Mesothelial cell of epicardium (in vitro differentiated cells): ENCODE results near the gene PRPF8. TPM values are rescaled to one million over a fixed set of nuclear protein-coding genes. Genes with fewer than 3 reads are reported as not detected.
"Not testable (repeated sequence)": the region's sequence is repeated elsewhere in the genome, so short reads cannot be mapped to it uniquely, and the experiment has no call there.

Experiments used
- DNase-seq, 2 experiments: peaks; one replicate each; pipeline ENCODE4 v3.0.0; 2021; ENCODE audit warnings: low spot score in 2 of 2; ENCODE audit not compliant: unreplicated experiment in 2 of 2
- H3K27ac Mint-ChIP-seq: 2 replicates; pipeline ENCODE4 v1.8.0; 2021; ENCODE audit warnings: mixed read lengths
- H3K27me3 Mint-ChIP-seq: 2 replicates; pipeline ENCODE4 v1.8.0; 2021; ENCODE audit warnings: low read depth, mixed read lengths
- H3K36me3 Mint-ChIP-seq: 2 replicates; pipeline ENCODE4 v1.8.0; 2021; ENCODE audit warnings: mixed read lengths
- H3K4me1 Mint-ChIP-seq: 2 replicates; pipeline ENCODE4 v1.8.0; 2021; ENCODE audit warnings: mixed read lengths
- H3K4me3 Mint-ChIP-seq: 2 replicates; pipeline ENCODE4 v1.8.0; 2021; ENCODE audit warnings: mild to moderate bottlenecking, moderate library complexity, mixed read lengths
- H3K9me3 Mint-ChIP-seq: 2 replicates; pipeline ENCODE4 v1.8.0; 2021; ENCODE audit warnings: mixed read lengths
- total RNA-seq: library from RNA; stranded (reverse); gene quantifications from 3 replicates; pipeline ENCODE4 v1.2.1, GENCODE V29; 2021
- TF ChIP-seq, protein P1 (sequence below): fragments of 200-600 bp; sonication (generic); IDR thresholded peaks from one replicate; pipeline ENCODE4 v1.5.0; 2021; ENCODE audit warnings: antibody characterized with exemption; ENCODE audit not compliant: unreplicated experiment

The PRPF8 gene
- total RNA-seq, 1 donor from 2014 or later = 354 TPM

- no peak overlapping the region for H3K27ac Mint-ChIP-seq
- no peak for DNase-seq
- TF ChIP-seq, protein P1, sequence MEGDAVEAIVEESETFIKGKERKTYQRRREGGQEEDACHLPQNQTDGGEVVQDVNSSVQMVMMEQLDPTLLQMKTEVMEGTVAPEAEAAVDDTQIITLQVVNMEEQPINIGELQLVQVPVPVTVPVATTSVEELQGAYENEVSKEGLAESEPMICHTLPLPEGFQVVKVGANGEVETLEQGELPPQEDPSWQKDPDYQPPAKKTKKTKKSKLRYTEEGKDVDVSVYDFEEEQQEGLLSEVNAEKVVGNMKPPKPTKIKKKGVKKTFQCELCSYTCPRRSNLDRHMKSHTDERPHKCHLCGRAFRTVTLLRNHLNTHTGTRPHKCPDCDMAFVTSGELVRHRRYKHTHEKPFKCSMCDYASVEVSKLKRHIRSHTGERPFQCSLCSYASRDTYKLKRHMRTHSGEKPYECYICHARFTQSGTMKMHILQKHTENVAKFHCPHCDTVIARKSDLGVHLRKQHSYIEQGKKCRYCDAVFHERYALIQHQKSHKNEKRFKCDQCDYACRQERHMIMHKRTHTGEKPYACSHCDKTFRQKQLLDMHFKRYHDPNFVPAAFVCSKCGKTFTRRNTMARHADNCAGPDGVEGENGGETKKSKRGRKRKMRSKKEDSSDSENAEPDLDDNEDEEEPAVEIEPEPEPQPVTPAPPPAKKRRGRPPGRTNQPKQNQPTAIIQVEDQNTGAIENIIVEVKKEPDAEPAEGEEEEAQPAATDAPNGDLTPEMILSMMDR = no peak
- H3K4me1 Mint-ChIP-seq = no peaks in the 10 kb centered on the region
- no peaks in the 10 kb centered on the region for H3K27me3 Mint-ChIP-seq
- peaks cover 57% of the 10 kb centered on the region for H3K36me3 Mint-ChIP-seq
- no peaks in the 10 kb centered on the region for H3K9me3 Mint-ChIP-seq
- H3K4me3 Mint-ChIP-seq = no peak overlapping the region
These were observed 23.6 kb downstream of the PRPF8 start for GRCh38 chr17:1661045-1661444.

DNA sequence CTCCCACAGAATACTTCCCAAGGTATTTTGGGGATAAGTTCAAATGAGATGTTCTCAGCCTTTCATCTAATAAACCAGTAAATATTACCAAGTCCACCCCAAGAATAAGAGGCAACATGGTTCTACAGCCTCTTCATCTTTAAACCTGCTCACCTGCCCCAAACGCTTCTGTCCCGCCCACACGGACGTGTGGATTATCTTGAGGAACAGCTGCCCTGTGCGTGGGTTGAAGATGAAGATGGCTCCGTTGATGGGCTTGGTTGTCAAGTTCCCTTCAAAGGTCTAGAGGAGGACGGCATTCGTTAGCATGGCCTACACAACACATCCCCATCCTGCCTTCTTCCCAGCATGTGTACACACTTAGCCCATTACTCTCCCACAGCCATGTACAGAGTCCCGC lies 26.6 kb downstream of the PRPF8 start:
- no peak for DNase-seq
- Mint-ChIP-seq H3K27me3 (no peaks in the 10 kb centered on the region), H3K36me3 (peaks cover 70% of the 10 kb centered on the region), H3K4me1 (no peaks in the 10 kb centered on the region), H3K9me3 (no peaks in the 10 kb centered on the region), H3K27ac (no peak overlapping the region), H3K4me3 (no peak overlapping the region)
- TF ChIP-seq, protein P1 = no peak

GRCh38 chr17:1653735-1654134 lies 30.9 kb downstream of the PRPF8 start:
- Mint-ChIP-seq H3K9me3 (no peaks in the 10 kb centered on the region), H3K36me3 (peaks cover 48% of the 10 kb centered on the region), H3K4me1 (no peaks in the 10 kb centered on the region), H3K4me3 (no peak overlapping the region), H3K27me3 (no peaks in the 10 kb centered on the region), H3K27ac (no peak overlapping the region)
- DNase-seq = no peak
- TF ChIP-seq, protein P1 = no peak

- H3K27ac Mint-ChIP-seq, H3K27me3 Mint-ChIP-seq, H3K9me3 Mint-ChIP-seq, DNase-seq, H3K4me3 Mint-ChIP-seq, H3K4me1 Mint-ChIP-seq: not testable (repeated sequence)
- H3K36me3 Mint-ChIP-seq = peaks cover 39% of the 10 kb centered on the region
These were observed 31.9 kb downstream of the PRPF8 start for GRCh38 chr17:1652794-1653193.

GRCh38 chr17:1651559-1651844 lies 33.2 kb downstream of the PRPF8 start:
- no peaks in the 10 kb centered on the region for H3K9me3 Mint-ChIP-seq
- TF ChIP-seq, protein P1 = no peak
- no peak for DNase-seq
- no peak overlapping the region for H3K27ac Mint-ChIP-seq
- no peak overlapping the region for H3K4me3 Mint-ChIP-seq
- H3K4me1 Mint-ChIP-seq = peaks cover 8% of the 10 kb centered on the region
- no peaks in the 10 kb centered on the region for H3K27me3 Mint-ChIP-seq
- H3K36me3 Mint-ChIP-seq = peaks cover 32% of the 10 kb centered on the region

DNA sequence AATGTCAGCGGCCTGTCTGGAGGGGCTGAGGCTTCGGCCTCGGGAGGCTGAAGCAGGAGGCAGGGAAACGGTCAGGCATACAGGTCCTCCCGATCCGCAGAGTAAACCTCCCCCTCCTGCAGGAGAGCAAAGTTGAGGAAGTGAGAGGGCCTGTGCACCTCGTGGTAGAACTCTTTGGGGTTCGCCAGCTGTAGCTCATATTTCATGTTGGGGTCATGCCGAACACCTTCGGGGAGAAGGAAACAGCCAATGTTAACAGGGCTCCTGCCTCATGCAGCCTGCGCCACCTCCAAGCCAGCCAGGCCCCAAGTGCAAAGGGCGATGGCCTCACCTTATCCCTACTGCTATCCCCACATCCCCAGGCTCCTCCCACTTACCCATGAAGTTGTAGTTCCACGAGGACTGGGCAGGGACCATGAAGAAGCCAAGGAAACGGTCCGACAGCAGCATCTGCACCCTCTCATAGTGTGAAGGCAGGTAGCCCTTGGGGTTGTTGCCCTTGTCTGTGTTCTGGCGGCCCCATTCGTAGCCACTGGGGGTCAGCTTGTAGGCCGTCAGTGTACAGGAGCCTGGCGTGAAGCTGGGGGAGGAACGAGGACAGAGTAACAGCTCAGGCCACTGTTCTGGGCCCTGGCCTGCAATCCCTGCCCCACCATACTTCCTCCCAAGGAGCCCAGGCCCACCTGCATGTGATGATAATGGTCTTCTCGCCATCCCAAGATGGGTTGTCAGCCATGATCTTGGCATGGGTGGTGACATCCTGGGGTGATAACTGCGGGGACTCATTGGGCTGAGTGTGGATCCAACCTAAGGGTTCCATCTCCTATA lies 33.7 kb downstream of the PRPF8 start:
- Mint-ChIP-seq H3K4me1 (peaks cover 14% of the 10 kb centered on the region), H3K36me3 (peaks cover 26% of the 10 kb centered on the region), H3K27ac (no peak overlapping the region), H3K9me3 (no peaks in the 10 kb centered on the region), H3K4me3 (no peak overlapping the region), H3K27me3 (no peaks in the 10 kb centered on the region)
- TF ChIP-seq, protein P1 = no peak
- no peak for DNase-seq
